ACHN (cell line): ENCODE data around the gene KDM1B.
"Not testable (repeated sequence)": the region's sequence is repeated elsewhere in the genome, so short reads cannot be mapped to it uniquely, and the experiment has no call there.

Experiments used
- DNase-seq: peaks from one replicate; pipeline ENCODE4 v3.0.0-alpha.2; 2015
- in situ Hi-C: cut with HindIII; loops from 2 replicates; pipeline ENCODE4 v1.10.0; 2017; ENCODE audit warnings: low sequenced_read_pairs, low pct_ligation_motif_present, low pct_unique_long_range_greater_than_20kb

KDM1B gene

GRCh38 chr6:18179770-18180356 is 24.6 kb downstream of the KDM1B start:
- no peak for DNase-seq

GRCh38 chr6:18182568-18182967 is 27.3 kb downstream of the KDM1B start:
- DNase-seq = no peak
- in situ Hi-C loops = no loop called here

More at GRCh38 chr6:18179770-18180356, 24.6 kb downstream of the KDM1B start:
- in situ Hi-C loops = no loop called here

- no peak for DNase-seq
- in situ Hi-C loops = no loop called here
Observed at GRCh38 chr6:18183766-18184165, 28.5 kb downstream of the KDM1B start.

- in situ Hi-C loops = no loop called here
- DNase-seq = no peak
Observed at GRCh38 chr6:18185624-18186023, 30.4 kb downstream of the KDM1B start.

- in situ Hi-C loops = no loop called here
- DNase-seq = no peak
Observed at GRCh38 chr6:18186033-18186432, 30.8 kb downstream of the KDM1B start.

GRCh38 chr6:18186540-18187250 is 31.5 kb downstream of the KDM1B start:
- in situ Hi-C loops = no loop called here
- DNase-seq = no peak

GRCh38 chr6:18187701-18188100 is 32.5 kb downstream of the KDM1B start:
- no peak for DNase-seq
- in situ Hi-C loops = no loop called here

GRCh38 chr6:18189196-18189595 is 34.0 kb downstream of the KDM1B start:
- DNase-seq = no peak
- in situ Hi-C loops = no loop called here

- in situ Hi-C loops = no loop called here
- no peak for DNase-seq
Observed at GRCh38 chr6:18192026-18192425, 36.8 kb downstream of the KDM1B start.

GRCh38 chr6:18203786-18204185 is 48.6 kb downstream of the KDM1B start:
- in situ Hi-C loops = no loop called here
- DNase-seq = no peak

- in situ Hi-C loops = no loop called here
Observed at GRCh38 chr6:18204691-18205090, 49.5 kb downstream of the KDM1B start.

GRCh38 chr6:18206591-18206990 is 51.4 kb downstream of the KDM1B start:
- no peak for DNase-seq
- in situ Hi-C loops = no loop called here

More at GRCh38 chr6:18204691-18205090, 49.5 kb downstream of the KDM1B start:
- no peak for DNase-seq

GRCh38 chr6:18207438-18207837 is 52.2 kb downstream of the KDM1B start:
- no peak for DNase-seq
- in situ Hi-C loops = no loop called here

- in situ Hi-C loops = no loop called here
- no peak for DNase-seq
Observed at GRCh38 chr6:18207949-18208348, 52.7 kb downstream of the KDM1B start.

- in situ Hi-C loops, DNase-seq: not testable (repeated sequence)
Observed at GRCh38 chr6:18208778-18209177, 53.6 kb downstream of the KDM1B start.

- no peak for DNase-seq
- in situ Hi-C loops = no loop called here
Observed at GRCh38 chr6:18209539-18210197, 54.4 kb downstream of the KDM1B start.

- in situ Hi-C loops = no loop called here
- no peak for DNase-seq
Observed at GRCh38 chr6:18210707-18211106, 55.5 kb downstream of the KDM1B start.

GRCh38 chr6:18211338-18211737 is 56.1 kb downstream of the KDM1B start:
- in situ Hi-C loops = no loop called here
- DNase-seq = no peak

- in situ Hi-C loops = no loop called here
- DNase-seq = no peak
Observed at GRCh38 chr6:18212231-18212630, 57.0 kb downstream of the KDM1B start.

GRCh38 chr6:18213439-18213838 is 58.2 kb downstream of the KDM1B start:
- no peak for DNase-seq
- in situ Hi-C loops = no loop called here
